GM12878 (cell line): ENCODE measurements around the gene NOTCH1. TPM values are rescaled to one million over a fixed set of nuclear protein-coding genes. Genes with fewer than 3 reads are reported as not detected.

Experiments used
- ATAC-seq: fragments of 200-7000 bp; cut with Tn5 transposase; 3 replicates; pipeline ENCODE4 v1.9.1; 2020; ENCODE audit warnings: mild to moderate bottlenecking, moderate library complexity
- BruUV-seq: library from RNA; stranded (reverse); fragments of 400-500 nt; replicated peaks from 2 replicates; lab custom pipeline; 2021; lab: Mats Ljungman, UMichigan
- CTCF ChIA-PET: fragments of 300-600 bp; sonication (Branson Sonifier 250); formaldehyde crosslinking; extraction: SDS; loops from one replicate; lab custom pipeline; 2021; ENCODE audit warnings: inconsistent platforms; lab: Yijun Ruan, JAX
- POLR2A ChIA-PET: fragments of 350-600 bp; formaldehyde crosslinking; extraction: SDS; loops from one replicate; lab custom pipeline; 2021; ENCODE audit warnings: inconsistent platforms; lab: Charles Lee
- RAD21 ChIA-PET: fragments of 300-600 bp; sonication (Branson Sonifier 250); formaldehyde crosslinking; loops from one replicate; lab custom pipeline; 2023; ENCODE audit warnings: antibody characterized with exemption; ENCODE audit not compliant: unreplicated experiment; lab: Charles Lee
- SMC1A ChIA-PET: fragments of 300-600 bp; sonication (Branson Sonifier 250); formaldehyde crosslinking; loops from one replicate; lab custom pipeline; 2023; ENCODE audit not compliant: unreplicated experiment, uncharacterized antibody; lab: Charles Lee
- DNase-seq: peaks from one replicate; pipeline ENCODE4 v3.0.0-alpha.2; 2011; ENCODE audit warnings: low read depth, low spot score
- FAIRE-seq: peaks from 3 replicates; lab custom pipeline; 2011; peaks lifted over from hg19 to GRCh38; lab: Jason Lieb, UNC
- H2AFZ ChIP-seq: 2 replicates; pipeline ENCODE4 v1.6.0; 2011; ENCODE audit warnings: low read depth, low read length, control low read depth; ENCODE audit not compliant: control insufficient read depth
- H3K27ac ChIP-seq: 2 replicates; pipeline ENCODE4 v1.5.1; 2011; ENCODE audit warnings: control low read depth; ENCODE audit not compliant: control insufficient read depth, insufficient read depth
- H3K27me3 ChIP-seq, 2 experiments: replicated peaks in 1 of 2; 2 replicates each; pipeline versions ENCODE4 v1.6.0 to v1.6.1; 2011; ENCODE audit warnings: low read length in 1 of 2; ENCODE audit not compliant: control insufficient read depth in 2 of 2, insufficient read depth in 2 of 2
- H3K36me3 ChIP-seq, 2 experiments: 2 replicates each; pipeline ENCODE4 v1.5.1; 2011; ENCODE audit warnings: low read length in 1 of 2; ENCODE audit not compliant: control insufficient read depth in 2 of 2, insufficient read depth in 2 of 2
- H3K4me1 ChIP-seq: 2 replicates; pipeline ENCODE4 v1.6.1; 2011; ENCODE audit warnings: mild to moderate bottlenecking, low read length, moderate library complexity, mixed read lengths; ENCODE audit not compliant: control insufficient read depth, insufficient read depth
- H3K4me2 ChIP-seq: 2 replicates; pipeline ENCODE4 v1.6.0; 2011; ENCODE audit warnings: control low read depth; ENCODE audit not compliant: control insufficient read depth, insufficient read depth
- H3K4me3 ChIP-seq: fragments of 200-600 bp; sonication (generic); 2 replicates; pipeline ENCODE4 v1.5.1; 2016
- H3K79me2 ChIP-seq: 2 replicates; pipeline ENCODE4 v1.6.0; 2011; ENCODE audit warnings: low read length; ENCODE audit not compliant: control insufficient read depth, insufficient read depth
- H3K9ac ChIP-seq: 2 replicates; pipeline ENCODE4 v1.8.0; 2011; ENCODE audit warnings: low read length, control low read depth, mixed read lengths; ENCODE audit not compliant: control insufficient read depth, insufficient read depth
- H3K9me3 ChIP-seq: replicated peaks from 3 replicates; pipeline ENCODE4 v1.5.1; 2011; ENCODE audit warnings: mild to moderate bottlenecking, low read length; ENCODE audit not compliant: control insufficient read depth, insufficient read depth
- H4K20me1 ChIP-seq: 2 replicates; pipeline ENCODE4 v1.6.0; 2011; ENCODE audit not compliant: control insufficient read depth, insufficient read depth
- CEBPB ChIP-seq, 2 experiments: fragments of 150-350 bp in 1 of 2; IDR thresholded peaks; 2 replicates each; pipeline ENCODE4 v1.6.1; 2012 to 2014; ENCODE audit warnings: low read depth in 2 of 2, low read length in 2 of 2, borderline replicate concordance in 1 of 2, inconsistent platforms in 1 of 2
- CREM ChIP-seq: IDR thresholded peaks from 2 replicates; pipeline ENCODE4 v1.6.1; 2014; ENCODE audit warnings: antibody characterized with exemption, low read depth
- HDAC6 ChIP-seq: fragments of 200-600 bp; sonication (generic); IDR thresholded peaks from one replicate; pipeline ENCODE4 v1.8.0; 2017; ENCODE audit warnings: antibody characterized with exemption; ENCODE audit not compliant: unreplicated experiment
- TAF1 ChIP-seq: IDR thresholded peaks from 2 replicates; pipeline ENCODE4 v1.6.1; 2011; ENCODE audit warnings: mild to moderate bottlenecking, low read depth, low read length, borderline replicate concordance
- TARDBP ChIP-seq: IDR thresholded peaks from 2 replicates; pipeline ENCODE4 v1.6.1; 2016; ENCODE audit warnings: borderline replicate concordance
- WGBS: methylation state at CpG from one replicate; pipeline ENCODE4 v1.1.6; 2016; ENCODE audit warnings: low lambda C conversion rate; ENCODE audit not compliant: insufficient replicate concordance, insufficient coverage; ENCODE audit errors: missing lambda C conversion rate; 5-methylcytosine and 5-hydroxymethylcytosine counted together
- in situ Hi-C: fragments of 300-500 bp; cut with MboI; formaldehyde crosslinking; loops from 9 replicates; pipeline ENCODE4 v1.14.3; 2018; ENCODE audit warnings: mixed read lengths
- intact Hi-C: fragments of 100-400 bp; cut with micrococcal nuclease; formaldehyde crosslinking; loops from one replicate; pipeline ENCODE4 v1.14.2; 2022; ENCODE audit not compliant: unreplicated experiment
- polyA plus RNA-seq, 11 experiments: library from polyadenylated mRNA; depleted of rRNA in 4 of 11; unstranded in 6 of 11; stranded (reverse) in 5 of 11; fragments of >200 nt; fragmentation: Nextera tagmentation in 4 of 11; fragmentation: Illumina TruSeq in 1 of 11; extraction: Ambion mirVana in 4 of 11; extraction: Trizol in 1 of 11; gene quantifications; 1 replicate in 1 of 11; 2 replicates in 10 of 11; pipeline versions ENCODE4 v1.2.1 to v1.2.3, GENCODE V29; 2011 to 2016; ENCODE audit warnings: inconsistent platforms in 2 of 11, missing spikeins in 2 of 11, low read depth in 1 of 11
- total RNA-seq, 4 experiments: library from RNA; depleted of rRNA in 3 of 4; stranded (reverse); fragments of >200 nt in 3 of 4; fragmentation: Illumina TruSeq in 1 of 4; extraction: Trizol in 1 of 4; gene quantifications; 2 replicates each; pipeline versions ENCODE4 v1.2.1 to v1.2.3, GENCODE V29; 2013 to 2021
- TF ChIP-seq, protein P1 (sequence below): fragments of 450-650 bp; formaldehyde crosslinking; IDR thresholded peaks from 2 replicates; pipeline ENCODE4 v1.5.0; 2022; ENCODE audit warnings: mild to moderate bottlenecking, missing genetic modification characterization
- TF ChIP-seq, protein P2 (sequence below): IDR thresholded peaks from 2 replicates; pipeline ENCODE4 v1.6.1; 2012; ENCODE audit warnings: low read length, inconsistent platforms

NOTCH1 gene
- total and polyA plus RNA-seq, 10 of the 15 experiments (the other 5 are each of a cell fraction or from before 2014, with no cell fraction given) = 0.02 to 40.0 (median 3.7) TPM

DNA sequence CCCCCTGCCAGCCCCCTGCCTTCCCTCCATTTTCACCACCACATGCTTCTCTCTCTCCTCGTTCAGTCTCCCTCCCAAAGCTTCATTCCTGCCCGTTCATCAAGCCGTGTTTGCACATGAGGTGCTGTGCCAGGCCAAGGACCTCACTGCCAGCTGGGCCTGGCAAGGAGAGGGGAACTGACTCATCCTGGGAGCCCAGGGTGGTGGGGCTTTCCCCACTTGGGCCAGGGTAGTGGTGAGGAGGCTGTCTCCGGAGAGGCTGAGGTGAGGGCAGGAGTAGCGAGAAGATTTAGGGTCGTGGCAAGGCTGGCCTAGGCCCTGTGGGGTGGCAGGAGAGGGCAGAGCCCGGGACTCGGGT is 30.4 kb upstream of the NOTCH1 start (continued):
- TF ChIP-seq, protein P1, sequence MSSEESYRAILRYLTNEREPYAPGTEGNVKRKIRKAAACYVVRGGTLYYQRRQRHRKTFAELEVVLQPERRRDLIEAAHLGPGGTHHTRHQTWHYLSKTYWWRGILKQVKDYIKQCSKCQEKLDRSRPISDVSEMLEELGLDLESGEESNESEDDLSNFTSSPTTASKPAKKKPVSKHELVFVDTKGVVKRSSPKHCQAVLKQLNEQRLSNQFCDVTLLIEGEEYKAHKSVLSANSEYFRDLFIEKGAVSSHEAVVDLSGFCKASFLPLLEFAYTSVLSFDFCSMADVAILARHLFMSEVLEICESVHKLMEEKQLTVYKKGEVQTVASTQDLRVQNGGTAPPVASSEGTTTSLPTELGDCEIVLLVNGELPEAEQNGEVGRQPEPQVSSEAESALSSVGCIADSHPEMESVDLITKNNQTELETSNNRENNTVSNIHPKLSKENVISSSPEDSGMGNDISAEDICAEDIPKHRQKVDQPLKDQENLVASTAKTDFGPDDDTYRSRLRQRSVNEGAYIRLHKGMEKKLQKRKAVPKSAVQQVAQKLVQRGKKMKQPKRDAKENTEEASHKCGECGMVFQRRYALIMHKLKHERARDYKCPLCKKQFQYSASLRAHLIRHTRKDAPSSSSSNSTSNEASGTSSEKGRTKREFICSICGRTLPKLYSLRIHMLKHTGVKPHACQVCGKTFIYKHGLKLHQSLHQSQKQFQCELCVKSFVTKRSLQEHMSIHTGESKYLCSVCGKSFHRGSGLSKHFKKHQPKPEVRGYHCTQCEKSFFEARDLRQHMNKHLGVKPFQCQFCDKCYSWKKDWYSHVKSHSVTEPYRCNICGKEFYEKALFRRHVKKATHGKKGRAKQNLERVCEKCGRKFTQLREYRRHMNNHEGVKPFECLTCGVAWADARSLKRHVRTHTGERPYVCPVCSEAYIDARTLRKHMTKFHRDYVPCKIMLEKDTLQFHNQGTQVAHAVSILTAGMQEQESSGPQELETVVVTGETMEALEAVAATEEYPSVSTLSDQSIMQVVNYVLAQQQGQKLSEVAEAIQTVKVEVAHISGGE = no peak
- no peak for TF ChIP-seq TAF1
- TF ChIP-seq, all 136 proteins: peak for 11

DNA sequence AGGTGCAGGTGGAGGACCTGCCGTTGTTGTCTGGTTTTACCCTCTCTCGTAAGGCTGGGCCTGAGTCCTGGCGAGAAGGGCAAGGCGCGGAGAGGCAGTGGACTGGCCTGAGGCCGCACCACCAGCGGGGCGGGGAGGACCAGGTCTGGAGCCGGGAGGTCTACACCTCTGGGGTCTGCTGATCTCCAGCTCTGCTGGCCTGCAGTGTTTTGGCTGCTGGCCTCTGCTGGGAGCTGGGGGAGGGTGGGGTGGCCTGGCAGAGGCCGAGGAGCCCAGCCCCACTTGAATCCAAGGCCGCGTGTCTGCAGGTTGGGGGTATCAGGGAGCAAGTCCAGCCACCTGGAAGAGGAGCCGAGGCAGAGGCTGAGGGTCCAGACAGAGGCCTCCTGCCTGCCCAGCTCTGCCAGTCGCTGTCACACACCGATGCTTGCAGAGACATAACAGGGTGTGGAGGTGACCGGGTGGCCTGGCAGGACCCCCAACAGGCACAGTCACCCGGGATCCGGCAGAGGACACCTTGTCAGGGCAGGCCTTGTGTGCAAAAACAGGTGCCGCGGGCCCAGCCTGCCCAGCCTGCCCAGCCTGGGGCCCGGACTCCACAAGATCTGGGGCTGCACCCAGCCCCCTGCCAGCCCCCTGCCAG is 29.9 kb upstream of the NOTCH1 start:
- Histone ChIP-seq H3K4me3 (no peak overlapping the region), H3K27ac (no peak overlapping the region), H3K27me3 (no peaks in the 10 kb centered on the region), H2AFZ (no peak overlapping the region), H3K4me2 (no peak overlapping the region), H3K4me1 (peaks cover 9% of the 10 kb centered on the region), H3K9me3 (no peaks in the 10 kb centered on the region), H3K36me3 (no peaks in the 10 kb centered on the region), H3K79me2 (no peaks in the 10 kb centered on the region), H3K9ac (no peak overlapping the region), H4K20me1 (no peaks in the 10 kb centered on the region)
- intact Hi-C loops (no loop called here), in situ Hi-C loops (no loop called here)
- ChIA-PET CTCF (interaction anchor here (1.4 kb wide), 1 partner anchor 84 kb away, joined by 4 read pairs; no protein-coding TSS in a partner anchor), SMC1A (no interaction called here), RAD21 (interaction anchor here (1.1 kb wide), 1 partner anchor 37 kb away, joined by 4 read pairs; no protein-coding TSS in a partner anchor), POLR2A (interaction anchor here (1.1 kb wide), 1 partner anchor 36 kb away, joined by 3 read pairs; no protein-coding TSS in a partner anchor)
- BruUV-seq = no TSS peak
- FAIRE-seq = no peak
- DNase-seq = no peak
- TF ChIP-seq CEBPB (IDR thresholded peaks at IDR 0.05; ENCODE audit: borderline replicate concordance in 1 of 2, low read depth in 2 of 2, low read length in 2 of 2) = no peak
- TF ChIP-seq TARDBP = no peak
- no peak for TF ChIP-seq CREM
- TF ChIP-seq, protein P2, sequence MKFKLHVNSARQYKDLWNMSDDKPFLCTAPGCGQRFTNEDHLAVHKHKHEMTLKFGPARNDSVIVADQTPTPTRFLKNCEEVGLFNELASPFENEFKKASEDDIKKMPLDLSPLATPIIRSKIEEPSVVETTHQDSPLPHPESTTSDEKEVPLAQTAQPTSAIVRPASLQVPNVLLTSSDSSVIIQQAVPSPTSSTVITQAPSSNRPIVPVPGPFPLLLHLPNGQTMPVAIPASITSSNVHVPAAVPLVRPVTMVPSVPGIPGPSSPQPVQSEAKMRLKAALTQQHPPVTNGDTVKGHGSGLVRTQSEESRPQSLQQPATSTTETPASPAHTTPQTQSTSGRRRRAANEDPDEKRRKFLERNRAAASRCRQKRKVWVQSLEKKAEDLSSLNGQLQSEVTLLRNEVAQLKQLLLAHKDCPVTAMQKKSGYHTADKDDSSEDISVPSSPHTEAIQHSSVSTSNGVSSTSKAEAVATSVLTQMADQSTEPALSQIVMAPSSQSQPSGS = no peak
- no peak for TF ChIP-seq HDAC6
- no peak for ATAC-seq
- 92% methylated on average over 18 of the region's 21 CpGs for WGBS
